Amniotic stem cell (primary cell): ENCODE measurements around the gene ACBD3.

Experiments
- DNase-seq: peaks from one replicate; lab custom pipeline; 2025; lab: John Stamatoyannopoulos, UW

ACBD3 gene

GRCh38 chr1:226134170-226135058 lies 52.1 kb downstream of the ACBD3 start:
- DNase-seq = no peak

DNA sequence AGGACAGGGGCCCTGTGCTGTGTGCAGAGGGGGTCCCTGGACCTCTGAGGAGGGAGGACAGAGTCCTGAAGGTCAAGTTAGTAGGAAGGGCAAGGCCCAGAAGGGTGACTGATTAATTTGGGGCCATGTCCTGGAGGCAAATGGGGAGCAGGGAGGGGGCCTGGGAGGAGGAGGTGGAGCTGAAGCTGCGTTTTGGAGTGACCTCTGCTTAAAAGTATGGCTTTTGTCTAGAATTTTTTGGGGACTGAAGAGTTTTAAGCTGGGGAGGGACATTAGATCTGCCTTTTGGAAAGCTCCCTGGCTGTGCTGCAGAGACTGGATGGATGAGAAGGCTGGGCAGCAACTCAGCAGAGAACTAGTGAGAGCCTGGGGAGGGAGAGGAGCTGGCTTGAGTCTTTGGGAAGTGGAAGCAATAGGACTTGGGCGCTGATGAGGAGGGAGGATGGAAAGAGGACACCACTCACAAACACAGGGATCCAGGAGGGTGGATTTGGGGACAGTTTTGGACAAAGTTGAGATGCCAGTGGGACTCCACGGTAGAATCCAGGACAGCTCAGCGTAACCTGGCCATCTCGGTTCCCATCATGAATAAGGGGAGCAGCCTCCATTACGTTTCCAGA lies 52.9 kb downstream of the ACBD3 start:
- no peak for DNase-seq

DNA sequence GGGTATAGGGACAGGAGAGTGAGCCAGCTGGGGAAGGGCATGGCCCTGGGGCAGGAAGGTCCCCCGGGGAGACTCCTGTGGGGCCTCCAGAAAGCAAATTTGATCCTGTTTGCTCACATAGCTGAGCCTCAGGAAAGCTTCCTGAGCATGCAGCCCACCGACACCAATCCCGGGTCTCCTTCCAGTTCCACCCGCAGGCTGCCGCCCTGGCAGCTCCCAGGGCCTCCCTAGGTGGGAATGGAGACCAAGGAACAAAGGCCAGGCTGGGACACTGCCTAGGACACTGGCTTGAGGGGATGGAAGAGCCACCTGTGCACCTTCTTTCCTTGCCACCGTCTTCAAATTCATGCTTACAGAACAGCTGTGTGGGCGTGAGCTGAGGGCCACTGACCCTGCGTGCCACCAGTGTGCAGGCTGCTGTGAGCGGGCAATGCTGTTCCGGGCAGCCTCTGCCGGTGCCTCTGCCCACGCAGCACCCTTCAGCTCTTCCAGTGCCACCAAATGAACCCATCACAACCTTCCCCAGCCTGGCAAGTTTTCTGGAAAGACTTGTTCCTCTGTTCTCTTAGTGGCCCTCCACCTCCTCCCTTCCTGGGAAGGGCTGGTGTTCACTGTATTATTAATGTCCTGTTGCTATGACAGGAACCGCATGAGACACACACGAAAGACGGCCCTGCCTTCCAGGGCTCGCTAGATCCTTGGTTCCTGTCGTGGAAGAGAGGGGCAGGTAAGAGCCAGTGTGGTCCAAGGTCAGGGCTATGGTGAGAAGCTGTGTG lies 53.6 kb downstream of the ACBD3 start:
- DNase-seq = no peak

GRCh38 chr1:226131639-226132038 lies 54.9 kb downstream of the ACBD3 start:
- DNase-seq = no peak

- DNase-seq = no peak
These were observed 57.3 kb downstream of the ACBD3 start for GRCh38 chr1:226129230-226129629.

- DNase-seq = no peak
These were observed 58.0 kb downstream of the ACBD3 start for GRCh38 chr1:226128487-226129075.

DNA sequence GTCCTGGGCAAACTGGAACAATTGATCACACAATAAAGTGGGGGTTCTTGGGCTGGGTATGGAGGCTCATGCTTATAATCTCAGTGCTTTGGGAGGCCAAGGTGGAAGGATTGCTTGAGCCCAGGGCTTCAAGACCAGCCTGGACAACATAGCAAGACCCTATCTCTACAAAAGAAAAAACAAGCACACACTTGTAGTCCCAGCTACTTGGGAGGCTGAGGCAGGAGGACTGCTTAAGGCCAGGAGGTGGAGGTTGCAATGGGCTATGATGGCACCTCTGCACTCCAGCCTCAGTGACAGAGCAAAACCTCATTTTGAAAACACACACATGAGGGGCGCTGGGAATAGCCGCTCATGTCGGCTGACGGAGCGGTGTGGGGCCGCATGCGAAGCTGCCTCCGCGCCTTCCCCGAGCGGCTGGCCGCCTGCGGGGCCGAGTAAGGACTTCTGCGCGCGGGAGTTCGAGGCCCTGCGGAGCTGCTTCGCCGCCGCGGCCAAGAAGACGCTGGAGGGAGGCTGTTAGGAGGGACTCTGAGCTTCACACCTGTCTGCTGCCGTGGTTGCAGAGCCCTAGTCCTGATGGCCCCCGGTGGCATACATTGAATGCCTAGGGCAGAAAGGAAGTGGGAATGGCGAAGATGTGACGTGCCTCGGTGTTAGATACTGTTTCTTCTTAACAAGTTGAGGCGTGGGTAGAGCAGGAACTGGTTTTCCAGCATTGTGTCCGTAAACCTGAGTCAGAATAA lies 59.5 kb downstream of the ACBD3 start:
- DNase-seq = no peak

DNA sequence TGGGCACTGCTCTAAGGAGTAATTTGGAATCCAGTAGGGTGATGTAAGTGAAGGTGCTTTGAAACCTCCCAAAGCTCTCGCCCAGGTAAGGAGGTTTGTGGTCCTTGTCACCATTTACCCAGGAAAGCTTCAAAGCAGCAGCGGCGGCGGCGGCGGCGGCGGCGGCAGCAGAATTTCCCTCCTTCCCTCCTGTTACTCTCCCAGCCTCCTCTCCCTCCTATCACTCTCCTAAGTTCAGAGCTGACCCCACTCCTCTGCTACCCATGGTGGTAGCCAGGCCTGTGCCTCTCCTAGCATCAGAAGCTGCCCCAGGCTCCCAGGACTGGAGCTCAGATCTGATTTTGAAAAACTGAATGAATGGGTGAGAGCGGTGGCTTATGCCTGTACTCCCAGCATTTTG lies 60.7 kb downstream of the ACBD3 start:
- no peak for DNase-seq

GRCh38 chr1:226125097-226125630 lies 61.4 kb downstream of the ACBD3 start:
- no peak for DNase-seq

GRCh38 chr1:226123591-226124471 lies 62.7 kb downstream of the ACBD3 start:
- no peak for DNase-seq

DNA sequence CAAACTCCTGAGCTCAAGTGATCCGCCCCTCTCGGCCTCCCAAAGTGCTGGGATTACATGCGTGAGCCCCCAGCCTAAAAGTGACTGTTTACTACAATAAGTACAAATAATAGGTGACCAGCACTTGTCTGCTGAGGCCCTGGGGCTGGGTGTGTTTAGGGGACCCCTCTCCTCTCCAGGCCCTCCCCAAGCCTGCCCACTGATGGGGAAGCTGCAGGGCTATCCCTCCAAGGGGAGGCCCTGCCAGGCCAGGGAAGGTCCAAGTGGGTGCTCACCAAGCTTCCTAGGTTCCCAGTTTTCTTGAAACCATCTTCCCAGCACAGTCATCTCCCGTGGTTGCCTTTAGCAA lies 63.4 kb downstream of the ACBD3 start:
- DNase-seq = no peak

DNA sequence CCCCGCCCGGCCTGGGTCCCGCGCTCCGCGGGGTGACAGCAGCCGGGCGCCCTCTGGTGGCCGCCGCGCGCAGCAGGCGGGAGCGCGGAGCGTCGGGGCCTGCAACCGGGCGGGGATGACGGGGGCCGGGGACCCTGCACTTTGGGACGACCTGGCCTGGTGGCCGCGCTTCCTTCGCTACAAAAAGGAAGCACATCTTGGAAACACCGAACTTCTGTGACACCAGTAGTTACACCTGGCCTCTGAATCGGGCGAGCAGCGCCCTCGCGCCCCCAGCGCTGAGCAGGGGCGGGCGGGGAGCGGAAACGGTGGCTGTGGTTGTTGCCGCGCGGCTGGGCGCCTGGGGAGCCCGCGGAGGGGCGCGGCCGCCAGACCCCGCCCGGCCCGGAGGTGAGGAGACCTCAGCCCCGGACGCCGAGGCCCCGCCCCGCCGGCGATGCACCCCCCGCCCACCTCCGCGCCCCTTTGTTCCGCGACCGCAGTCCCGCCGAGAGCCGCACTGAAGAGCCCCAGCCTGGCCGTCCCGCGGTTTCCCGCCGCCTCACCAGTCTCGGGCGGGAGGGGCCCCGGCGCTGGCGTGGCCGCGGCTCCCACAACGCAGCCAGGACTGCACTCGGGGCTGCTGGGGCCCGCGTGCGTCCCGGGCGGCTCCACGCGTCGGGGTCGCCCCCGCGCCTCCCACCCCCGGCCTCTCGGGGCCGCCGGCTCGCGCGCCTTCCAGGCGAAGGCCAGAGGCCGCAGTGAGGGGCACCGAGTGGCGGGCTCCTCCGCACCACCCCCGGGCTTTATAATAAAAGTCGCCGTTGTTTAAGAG lies 64.7 kb downstream of the ACBD3 start:
- no peak for DNase-seq

DNA sequence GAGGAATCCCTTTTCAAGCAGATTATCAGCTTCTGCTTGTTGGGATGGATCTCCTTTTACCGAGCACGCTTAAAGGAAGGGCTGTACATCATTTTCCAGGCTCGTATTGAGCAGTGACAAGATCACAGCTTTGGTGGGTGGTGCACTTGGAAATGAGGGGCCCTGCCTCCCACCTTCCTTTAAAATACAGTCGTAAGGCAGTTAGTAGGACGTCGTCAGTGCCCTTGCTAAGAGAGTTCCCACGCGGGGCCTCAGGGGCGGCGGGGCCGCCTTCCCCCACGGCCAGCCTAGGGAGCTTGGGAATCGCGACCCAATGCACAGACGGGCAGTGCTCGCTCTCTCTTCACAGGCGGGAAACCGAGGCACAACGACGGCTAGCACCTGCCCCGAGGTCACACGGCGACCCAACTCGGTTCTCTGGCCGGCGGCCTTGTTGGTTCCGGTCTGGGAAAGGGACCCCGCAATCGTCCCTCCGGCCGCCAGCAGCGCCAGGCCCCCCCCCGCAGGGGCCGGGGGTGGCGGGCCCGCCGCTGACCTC lies 65.4 kb downstream of the ACBD3 start:
- no peak for DNase-seq

- no peak for DNase-seq
These were observed 66.1 kb downstream of the ACBD3 start for GRCh38 chr1:226120398-226120797.

DNA sequence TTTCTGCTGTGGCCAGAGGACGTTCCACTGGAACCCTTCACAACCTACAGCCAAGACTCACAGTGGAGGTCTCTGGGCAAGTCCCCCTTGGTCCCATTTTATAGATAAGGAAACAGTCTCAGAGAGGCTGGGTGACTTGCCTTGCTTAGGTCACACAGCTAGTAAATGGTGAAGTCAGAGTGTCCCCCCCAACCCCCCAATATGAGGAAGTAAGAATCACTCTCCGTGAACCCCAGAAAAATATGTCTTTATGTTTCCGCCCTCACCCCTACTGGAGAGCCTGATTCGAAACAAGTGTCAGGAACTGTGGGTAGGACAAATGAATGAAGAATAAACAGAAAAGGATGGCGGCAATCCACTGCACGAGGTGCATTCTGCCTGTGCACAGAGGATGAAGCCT lies 67.4 kb downstream of the ACBD3 start:
- DNase-seq = no peak

DNA sequence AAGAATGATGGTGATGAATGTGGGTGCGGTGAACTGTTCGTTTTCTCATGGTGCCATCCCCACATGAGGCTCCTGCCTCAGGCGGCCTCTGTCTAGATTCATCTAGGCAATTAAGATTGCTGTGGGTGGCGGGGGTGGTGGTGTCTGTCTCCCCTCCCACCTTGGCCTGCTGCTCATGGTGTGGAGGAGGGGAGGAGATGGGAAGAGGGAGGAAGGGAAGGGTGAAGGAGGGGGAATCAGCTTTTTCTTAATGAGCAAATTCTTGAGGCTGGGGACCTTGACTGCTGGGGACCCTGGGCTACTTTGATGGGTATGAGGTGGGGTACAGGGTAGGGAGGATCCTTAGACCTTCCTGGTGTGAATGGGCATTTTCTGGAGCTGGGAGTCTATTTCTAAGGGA lies 68.2 kb downstream of the ACBD3 start:
- no peak for DNase-seq

DNA sequence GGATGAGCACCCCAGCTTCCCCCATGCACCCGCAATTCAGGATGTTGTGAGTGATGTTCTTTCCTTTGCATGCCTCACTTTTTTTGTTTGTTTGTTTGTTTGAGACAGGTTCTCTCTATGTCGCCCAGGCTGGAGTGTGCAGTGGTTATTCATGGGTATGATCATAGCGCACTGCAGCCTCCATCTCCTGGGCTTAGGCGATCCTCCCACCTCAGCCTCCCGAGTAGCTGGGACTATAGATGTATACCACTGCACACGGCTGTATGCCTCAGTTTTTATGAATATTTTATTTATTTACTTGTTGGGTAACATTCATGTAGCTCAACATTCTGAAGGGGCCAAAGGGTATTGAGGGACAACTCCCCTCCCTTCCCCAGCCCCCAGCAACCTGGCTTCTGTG lies 69.2 kb downstream of the ACBD3 start:
- no peak for DNase-seq

GRCh38 chr1:226116673-226117072 lies 69.9 kb downstream of the ACBD3 start:
- DNase-seq = no peak

- no peak for DNase-seq
These were observed 73.9 kb downstream of the ACBD3 start for GRCh38 chr1:226112626-226113025.
